SK-N-MC (cell line): ENCODE data around the gene KLHL12.

Source experiments
- EZH2 ChIP-seq: fragments of 200-600 bp; sonication (generic); IDR thresholded peaks from one replicate; pipeline ENCODE4 v1.6.1; 2017; ENCODE audit warnings: antibody characterized with exemption
- POLR2AphosphoS5 ChIP-seq: IDR thresholded peaks from 2 replicates; pipeline ENCODE4 v1.6.1; 2012; ENCODE audit warnings: mild to moderate bottlenecking, low read depth, low read length, borderline replicate concordance

DNA sequence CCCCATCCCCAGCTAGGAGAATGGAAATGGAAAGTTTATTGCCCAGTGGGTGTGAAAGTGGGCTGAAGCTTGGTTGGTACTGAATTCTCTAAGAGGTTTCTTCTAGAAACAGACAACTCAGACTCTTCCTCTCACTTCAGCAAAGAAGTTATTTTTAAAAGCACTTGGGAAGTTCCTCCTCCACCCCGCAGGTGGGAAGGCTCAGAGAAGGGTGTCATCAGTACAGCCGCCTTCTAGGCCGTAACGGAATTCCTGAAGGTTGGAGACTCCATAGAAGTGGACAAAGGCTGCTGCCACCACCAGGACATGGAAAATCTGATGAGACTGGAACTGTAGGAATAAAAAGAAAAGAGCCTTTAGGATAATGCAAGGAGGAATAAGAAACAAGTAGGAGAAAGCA lies 14.3 kb upstream of the KLHL12 start:
- TF ChIP-seq POLR2AphosphoS5: no peak
- no peak for TF ChIP-seq EZH2
